Head of caudate nucleus (tissue), 42 donors: ENCODE data around the gene DNAJA3.
A peak's percentile ranks its signal among the peaks of the same experiment; 100 is the strongest.
"Not testable (repeated sequence)": the region's sequence is repeated elsewhere in the genome, so short reads cannot be mapped to it uniquely, and the experiment has no call there.

ENCODE experiments used
- DNase-seq, 42 donors: peaks; one replicate each; pipeline versions ENCODE4 v3.0.0 to v3.0.0-alpha.2; 2020 to 2021; ENCODE audit warnings: mixed read lengths in 7 of 42
- intact Hi-C: fragments of 100-400 bp; cut with DNase I; formaldehyde crosslinking; loops from one replicate; pipeline ENCODE4 v1.15.0; 2022

The DNAJA3 gene

DNA sequence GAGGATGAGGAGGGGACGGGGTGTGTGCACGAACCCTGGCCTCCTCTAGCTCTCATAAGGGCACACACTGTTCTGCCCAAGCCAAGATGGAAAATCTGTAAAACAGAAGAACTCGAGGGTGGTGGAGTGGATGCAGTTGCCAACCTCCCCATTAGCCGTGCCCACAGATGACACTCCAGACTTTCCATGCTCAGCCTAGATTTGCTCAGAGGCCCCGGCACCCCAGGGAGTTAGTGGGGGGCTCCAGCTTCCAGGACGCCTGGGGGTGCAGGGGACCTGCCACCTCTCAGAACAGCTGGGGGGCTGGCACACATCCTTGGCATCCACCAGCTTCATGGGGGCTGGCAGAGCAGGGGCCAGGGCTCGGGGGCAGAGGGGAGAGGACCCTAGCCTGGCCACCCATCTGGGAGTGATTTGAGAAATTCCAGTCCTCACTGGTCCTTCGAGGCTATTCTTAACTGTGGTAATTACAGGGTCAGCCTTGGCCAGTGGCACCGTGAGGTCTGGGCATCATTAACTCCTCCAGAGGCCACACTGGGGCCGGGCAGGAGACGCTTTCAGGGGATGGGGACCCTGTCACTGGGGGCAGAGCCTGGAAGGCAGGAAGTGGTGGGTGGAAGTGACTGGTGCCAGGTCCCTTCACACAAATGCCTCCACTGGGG is 39.7 kb upstream of the DNAJA3 start:
- intact Hi-C loops = no loop called here
- DNase-seq = no peak

DNA sequence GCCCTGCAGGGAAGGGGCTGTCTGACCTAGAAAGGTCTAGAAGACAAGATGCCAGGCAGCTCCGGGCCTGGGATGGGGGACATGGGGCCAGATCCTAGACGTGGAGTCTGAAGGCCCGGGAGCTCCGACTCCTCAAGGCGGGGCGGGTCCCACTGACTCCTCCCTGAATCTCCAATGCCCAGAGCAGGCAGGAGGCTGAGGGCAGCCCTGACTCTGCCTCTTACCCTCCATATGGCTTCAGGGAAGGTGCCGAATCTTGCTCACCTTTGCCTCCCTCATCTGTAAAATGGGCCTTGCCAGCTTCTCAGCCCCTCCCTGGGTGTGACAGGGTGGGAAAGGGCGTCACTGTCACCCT is 39.2 kb upstream of the DNAJA3 start:
- no peak for DNase-seq
- intact Hi-C loops = no loop called here

DNA sequence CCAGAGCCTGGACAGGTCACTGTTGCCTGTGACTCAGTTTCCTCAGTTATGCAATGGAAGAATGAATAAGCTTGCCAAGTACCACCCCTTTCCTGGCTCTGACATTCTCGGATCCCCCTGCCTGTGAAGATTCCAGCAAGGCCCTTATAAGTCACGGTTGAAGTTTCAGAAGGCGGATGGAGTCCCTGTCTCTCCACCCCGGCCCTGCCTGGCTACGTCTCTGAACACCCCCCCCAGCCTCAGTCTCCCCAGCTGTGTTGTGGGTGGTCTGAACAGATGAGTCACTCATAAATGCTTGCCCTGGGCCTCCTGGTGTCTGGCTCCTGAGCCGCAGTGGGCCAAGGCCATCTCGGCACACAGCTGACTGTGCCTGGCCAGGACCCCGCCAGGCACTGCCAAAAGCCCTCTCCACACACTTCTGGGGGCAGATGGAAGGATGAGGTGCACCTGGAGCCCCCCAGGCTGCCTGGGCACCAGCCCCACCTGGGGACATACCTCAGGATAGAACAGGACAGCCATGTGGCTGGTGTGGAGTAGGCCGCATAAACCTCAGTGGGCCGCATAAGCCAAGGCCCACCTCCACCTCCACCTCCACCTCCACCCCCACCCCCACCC is 38.6 kb upstream of the DNAJA3 start:
- no peak for DNase-seq
- intact Hi-C loops = no loop called here

DNA sequence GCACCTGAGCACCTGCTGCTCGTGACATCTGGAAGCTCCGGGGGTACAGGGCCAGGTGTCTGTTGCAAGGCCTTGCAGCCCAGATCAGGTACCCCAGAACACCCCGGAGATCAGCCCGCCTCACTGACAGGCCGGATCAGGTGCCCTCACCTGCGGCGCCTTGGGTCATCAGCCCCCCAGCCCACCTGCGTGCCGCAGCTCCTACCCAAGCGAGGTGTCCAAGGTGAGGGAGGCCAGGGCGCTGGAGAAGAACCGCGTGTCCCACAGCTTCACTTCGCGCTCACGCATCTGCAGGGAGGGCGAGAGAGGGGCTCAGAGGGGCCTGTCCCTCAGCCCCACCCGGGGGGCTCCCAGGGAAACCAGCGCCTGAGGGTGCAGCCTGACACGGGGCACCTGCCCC is 37.9 kb upstream of the DNAJA3 start:
- intact Hi-C loops = no loop called here
- DNase-seq = no peak

DNA sequence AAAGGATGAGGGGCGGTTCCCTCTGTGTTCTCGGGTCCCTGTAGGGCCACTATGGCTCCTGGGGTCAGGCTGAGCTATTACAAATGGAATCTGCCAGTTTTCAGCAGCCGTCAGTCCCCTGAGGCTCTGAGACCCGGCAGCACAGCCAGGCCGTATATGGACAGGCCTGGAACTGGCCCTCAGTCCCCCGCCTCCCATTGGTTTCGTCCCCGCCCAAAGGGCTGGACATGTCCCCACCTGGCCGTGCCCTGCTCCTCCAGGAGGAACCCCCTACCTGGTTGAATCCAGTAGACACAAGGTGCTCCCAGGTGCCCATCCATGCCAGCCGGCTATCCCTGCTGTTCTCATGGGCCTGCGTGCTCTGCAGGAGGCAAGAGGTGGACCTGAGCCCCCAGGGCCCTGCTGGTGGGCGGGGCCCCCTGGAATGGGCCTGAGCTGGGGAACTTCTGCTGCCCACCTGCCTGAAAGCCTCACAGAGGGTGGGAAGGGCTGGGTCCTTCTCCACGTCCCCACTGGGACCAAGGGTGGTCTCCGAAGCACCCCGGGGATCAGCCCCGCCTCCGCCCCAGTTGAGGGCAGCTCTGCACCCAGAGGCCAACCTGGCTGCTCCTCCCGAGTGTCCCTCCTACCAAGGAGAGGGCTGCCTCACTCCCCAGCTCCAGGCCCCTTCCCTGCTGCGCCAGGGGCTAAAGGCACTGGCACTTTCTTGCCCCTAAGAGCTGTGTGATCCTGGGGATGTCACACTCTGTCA is 37.2 kb upstream of the DNAJA3 start:
- intact Hi-C loops = no loop called here
- DNase-seq = no peak

DNA sequence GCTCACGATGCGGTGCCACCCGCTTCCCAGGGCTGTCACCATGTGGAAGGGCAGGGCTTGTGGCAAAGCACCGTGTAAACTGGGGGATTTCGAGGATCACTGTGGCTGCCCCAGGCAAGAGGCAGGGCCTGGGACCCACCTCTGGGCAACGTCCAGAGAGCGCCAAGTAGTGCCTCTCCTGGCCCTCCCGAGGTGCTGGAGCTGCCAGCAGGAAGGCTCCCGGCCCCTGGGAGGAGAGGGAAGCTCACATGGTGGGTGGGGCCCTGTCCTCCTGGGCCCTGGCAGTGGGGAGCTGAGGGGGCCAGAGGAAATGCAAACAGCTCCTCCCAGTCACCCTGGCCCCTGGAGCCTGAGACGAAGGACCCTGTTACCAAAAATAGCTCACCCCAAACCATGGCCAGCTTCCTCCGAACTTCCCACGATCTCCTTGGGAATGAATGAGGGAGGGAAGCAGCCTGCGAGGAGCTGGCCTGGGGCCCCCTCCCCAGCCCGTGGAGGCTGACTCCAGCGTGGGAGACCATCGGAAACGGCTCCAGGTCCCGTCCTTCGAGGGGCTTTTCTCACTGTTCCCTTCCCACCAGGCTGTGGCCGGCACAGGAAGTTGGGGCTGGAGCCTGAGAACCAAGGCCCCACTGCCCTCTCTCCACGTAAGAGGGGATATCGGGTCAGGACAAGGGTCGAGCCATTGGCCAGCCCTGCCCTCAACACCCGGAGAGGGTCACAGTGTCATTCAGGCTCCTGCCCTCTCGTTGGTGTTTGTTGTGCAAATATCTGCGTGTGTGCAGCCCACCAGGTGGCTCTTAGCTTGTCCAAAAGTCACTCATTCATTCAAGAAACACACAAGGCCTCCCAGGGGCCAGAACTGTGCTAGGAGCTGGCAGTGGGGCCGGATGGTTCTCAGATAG is 36.4 kb upstream of the DNAJA3 start:
- intact Hi-C loops = no loop called here

DNA sequence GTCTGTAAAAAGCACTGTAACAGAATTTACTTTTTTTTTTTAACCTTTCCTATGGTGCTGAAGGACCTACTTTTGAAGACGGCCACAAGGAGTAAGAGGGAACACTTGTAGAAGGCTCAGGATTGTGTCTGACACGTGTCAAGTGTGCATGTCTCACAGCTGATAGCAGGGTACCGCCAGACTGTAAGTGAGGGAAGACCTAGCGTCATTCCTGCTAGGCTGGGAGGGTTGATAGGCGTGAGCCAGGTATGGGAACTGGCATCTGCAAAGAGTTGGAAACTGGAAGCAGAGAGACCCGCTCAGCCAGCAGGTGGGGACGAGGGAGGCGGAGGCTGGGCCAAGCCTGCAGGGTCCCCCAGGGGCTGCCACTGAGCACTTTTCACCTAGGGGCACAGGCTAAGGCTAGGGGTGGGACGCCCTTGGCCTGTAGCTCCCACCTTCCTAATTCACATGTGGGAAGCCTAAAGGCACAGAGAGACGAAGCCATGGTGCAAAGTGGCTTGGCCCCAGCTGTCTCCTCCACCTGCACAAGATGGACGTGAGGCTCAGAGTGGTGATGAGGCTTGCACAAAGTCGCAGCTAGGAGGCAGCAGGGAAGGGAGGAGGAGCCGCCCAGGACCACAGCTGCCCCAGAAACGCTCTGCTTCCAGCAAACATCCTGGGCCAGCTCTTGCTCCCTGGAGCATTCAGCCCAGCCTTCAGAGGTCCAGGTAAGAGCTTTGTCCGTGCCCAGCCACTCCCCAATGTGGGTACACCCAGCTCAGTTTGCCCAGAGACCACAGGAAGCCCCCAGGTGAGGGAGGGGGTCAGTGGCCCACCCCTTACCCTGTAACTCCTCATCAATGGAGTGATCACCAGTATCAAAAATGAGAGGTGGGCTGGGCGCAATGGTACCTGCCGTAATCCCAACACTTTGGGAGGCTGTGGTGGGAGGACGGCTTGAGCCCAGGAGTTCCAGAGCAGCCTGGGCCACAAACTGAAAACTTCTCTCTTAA is 35.1 kb upstream of the DNAJA3 start:
- intact Hi-C loops = no loop called here
- no peak for DNase-seq

More for the DNA sequence above, 36.4 kb upstream of the DNAJA3 start:
- no peak for DNase-seq

DNA sequence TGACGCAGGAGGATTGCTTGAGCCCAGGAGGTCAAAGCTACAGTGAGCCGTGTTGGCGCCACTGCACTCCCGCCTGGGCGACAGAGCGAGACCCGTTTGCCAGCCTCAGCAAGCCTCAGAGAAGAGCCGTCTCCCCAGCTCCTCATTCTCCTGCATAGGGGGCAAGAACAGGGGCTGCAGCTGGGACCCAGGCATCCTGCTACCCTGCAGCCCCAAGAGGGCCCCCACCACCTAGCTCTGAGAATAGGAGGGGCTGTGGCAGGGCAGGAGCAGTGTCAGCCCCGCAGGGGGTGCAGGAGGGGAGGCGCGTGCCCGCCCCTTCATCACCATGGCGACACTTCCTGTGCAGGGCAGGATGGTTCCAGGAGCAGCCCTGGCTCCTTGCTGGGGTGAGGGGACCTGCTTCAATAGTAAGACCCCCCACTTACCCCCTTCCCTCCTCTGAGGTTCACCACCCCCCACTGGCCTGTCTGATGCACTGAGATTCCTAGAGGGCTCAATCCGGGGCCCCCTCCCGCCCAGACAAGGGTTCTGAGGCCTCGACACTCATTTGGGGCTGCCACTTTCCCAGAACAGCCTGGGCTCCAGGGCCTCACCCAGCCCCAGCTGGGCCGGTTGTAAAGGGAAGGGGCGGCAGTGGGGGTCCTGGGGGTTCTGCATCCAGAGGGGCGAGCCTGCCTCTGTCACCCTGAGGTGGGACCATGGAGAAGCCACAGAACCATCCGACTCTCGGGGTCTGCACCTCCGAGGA is 33.9 kb upstream of the DNAJA3 start:
- intact Hi-C loops = no loop called here
- DNase-seq = no peak

DNA sequence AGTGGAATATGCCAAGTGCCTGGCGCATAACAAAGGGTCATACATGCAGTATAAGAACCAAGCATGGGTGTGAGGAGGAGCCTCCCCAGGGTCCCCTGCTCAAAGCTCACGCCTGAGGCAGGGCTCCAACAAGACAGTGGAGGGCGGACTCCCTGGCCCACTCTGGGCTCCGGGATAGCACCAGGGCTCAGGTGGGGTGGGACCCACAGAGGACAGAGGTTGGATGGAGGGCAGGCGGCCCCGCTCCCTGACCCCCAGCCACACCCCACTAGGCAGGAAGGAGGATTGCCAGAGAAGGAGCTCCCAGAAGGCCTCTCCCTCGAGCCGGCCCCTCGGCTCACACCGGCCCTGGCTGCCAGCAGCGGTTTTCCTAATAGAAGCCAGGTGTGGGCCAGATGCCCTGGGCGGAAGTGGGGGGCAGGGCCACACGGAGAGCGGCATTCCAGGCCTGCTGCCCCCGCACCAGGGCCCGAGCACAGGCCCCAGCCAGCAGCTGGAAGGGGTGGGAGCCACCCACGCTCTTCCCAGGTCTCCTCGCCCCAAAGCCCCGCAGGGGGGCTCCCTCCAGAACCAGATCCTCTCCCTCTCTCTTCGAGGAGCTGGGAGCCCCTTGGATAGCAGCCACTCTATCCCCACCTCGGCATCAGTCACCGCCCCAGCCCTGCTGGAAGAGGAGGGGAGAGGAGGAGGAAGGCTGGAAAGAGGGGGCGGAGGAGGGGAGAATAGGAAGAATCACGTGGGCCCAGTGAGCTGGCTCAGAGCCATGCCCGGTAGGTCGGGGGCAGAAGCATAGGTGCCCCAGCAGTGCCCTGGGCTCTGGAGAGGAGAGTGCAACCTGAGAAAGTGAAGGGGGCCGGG is 33.1 kb upstream of the DNAJA3 start:
- DNase-seq = peak in 27 of 42 donors; percentile 45 to 85 (median 63)
- intact Hi-C loops = no loop called here

DNA sequence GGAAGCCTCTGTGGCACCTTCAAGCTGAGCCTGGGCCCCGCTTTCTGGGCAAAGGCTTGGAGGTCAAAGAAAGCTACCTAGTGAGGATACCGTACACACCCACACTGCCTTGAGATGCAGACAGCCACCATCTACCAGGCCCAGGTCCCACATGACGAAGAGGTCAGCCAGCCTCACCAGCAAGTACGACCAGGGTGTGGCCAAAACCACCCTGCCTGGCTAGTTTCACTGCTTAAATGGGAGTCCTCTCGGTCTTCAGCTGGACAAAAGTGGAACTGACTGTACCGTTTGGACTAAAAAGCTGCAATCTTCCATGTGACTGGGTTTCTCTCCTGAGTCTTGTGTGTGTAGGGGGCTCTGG is 32.4 kb upstream of the DNAJA3 start:
- DNase-seq = no peak
- intact Hi-C loops = no loop called here

DNA sequence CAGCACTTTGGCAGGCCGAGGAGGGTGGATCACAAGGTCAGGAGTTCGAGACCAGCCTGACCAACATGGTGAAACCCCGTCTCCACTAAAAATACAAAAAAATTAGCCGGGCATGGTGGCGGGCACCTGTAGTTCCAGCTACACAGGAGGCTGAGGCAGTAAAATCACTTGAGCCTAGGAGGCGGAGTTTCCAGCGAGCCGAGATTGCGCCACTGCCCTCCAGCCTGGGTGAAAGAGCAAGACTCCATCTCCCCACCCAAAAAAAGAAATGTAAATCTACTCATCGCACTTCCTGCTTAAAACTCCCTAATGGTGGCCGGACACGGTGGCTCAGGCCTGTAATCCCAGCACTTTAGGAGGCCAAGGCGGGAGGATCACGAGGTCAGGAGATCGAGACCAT is 31.8 kb upstream of the DNAJA3 start:
- intact Hi-C loops, DNase-seq: not testable (repeated sequence)

DNA sequence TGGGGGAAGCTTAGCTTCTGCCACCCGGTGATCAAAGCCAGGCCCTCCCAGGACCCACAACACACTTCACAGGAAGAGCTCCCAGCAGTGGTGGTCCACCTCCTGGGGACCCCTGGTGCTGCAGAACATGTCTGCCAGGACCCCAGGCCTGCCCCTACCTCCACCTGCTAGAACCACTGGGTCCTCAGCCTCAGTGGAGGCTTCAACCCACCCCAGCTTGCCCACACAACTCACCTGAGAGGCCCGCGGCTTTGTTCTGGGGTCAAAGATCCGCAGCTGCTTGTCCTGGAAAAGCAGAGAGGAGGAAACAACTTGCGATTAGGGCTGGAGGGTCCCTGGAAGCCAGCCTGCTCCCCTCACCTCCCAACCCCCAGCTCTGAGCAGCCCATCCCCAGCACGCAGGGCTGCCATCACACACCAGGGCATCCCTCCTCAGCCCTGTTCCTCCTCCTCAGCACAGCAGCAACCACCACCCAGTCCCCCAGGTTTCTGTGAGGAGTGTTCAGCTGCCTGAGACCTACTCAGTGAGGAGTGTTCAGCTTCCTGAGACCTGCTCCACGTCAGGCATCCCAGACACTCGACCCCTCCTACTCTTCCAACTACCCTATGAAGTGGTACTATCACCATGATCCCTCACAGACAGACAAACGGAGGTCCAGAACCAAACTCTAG is 30.5 kb upstream of the DNAJA3 start:
- intact Hi-C loops = no loop called here
- DNase-seq = peak in 2 of 42 donors; percentile 53

DNA sequence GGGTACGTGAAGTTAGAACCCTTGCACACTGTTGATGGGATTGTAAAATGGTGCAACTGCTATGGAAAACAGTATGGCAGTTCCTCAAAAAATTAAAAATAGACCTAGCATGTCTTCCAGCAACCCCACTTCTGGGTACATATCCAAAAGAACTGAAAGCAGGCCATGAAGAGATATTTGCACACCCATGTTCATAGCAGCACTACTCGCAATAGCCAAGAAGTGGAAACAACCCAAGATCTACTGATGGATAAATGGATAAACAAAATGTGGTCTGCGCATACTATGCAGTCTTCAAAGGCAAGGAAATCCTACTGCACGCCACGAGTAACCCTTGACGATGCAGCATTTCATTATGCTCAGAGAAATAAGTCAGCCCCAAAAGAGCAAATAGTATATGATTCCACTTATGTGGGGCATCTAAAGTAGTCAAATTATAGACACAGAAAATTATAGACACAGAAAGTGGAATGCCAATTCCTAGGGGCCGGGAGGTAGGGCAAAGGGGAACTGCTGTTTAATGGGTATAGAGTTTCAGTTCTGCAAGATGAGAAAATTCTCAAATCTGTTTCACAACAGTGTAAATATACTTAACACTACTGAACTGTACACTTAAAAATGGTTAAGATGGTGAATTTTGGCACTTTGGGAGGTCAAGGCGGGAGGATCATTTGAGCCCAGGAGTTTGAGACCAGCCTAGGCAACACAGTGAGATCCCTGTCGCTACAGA is 26.5 kb upstream of the DNAJA3 start:
- intact Hi-C loops = no loop called here

DNA sequence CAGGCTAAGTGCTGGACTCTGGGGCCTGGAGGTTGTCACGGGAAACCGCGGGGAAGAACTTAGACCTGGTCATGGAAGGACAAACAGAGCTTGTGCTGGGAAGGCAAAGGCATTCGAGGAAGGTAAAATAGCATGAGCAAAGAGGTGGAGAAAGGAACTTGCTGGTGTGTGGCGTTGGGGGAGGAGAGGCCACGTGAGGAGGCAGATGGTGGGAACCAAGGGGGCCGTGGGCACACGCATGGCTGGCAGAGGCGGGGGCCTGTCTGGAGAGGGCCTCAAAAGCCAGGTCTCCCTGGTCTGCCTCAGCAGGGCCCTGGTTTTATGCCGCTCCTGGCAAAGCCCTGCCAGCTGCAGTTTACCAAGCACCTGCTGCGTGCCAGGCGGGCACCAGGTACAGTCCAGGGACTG is 24.6 kb upstream of the DNAJA3 start:
- intact Hi-C loops = no loop called here
- no peak for DNase-seq

More for the DNA sequence above, 26.5 kb upstream of the DNAJA3 start:
- no peak for DNase-seq

DNA sequence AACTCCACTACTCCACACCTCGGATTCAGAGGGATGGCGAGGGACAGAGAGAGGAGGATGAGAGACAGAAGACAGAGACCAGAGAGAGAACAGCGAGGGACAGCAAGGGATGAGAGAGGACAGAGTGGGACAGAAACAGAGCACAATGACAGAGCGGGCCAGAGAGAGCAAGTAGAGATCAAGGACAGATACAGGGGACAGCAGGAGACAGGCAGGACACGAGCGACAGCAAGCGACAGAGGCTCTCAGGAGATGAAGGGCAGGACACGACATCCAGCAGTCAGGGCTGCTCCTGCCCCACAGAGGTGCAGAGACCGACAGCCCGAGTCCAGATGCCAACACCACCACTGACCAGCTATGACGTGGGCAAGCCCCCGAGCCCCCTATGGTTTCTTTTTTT is 24.2 kb upstream of the DNAJA3 start:
- intact Hi-C loops = no loop called here

More for the DNA sequence above, 24.2 kb upstream of the DNAJA3 start:
- DNase-seq = peak in 1 of 42 donors; percentile 12
